Right cardiac atrium (tissue), 5 donors: Measurements from ENCODE around the gene TMEM182. TPM values are rescaled to one million over a fixed set of nuclear protein-coding genes. Genes with fewer than 3 reads are reported as not detected.
A peak's percentile ranks its signal among the peaks of the same experiment; 100 is the strongest.

Source experiments
- ATAC-seq, 2 donors: fragments of 200-7000 bp; cut with Tn5 transposase; one replicate each; pipeline versions ENCODE4 v1.8.0 to v1.9.1; 2020; ENCODE audit warnings: moderate library complexity in 2 of 2, mild to moderate bottlenecking in 1 of 2
- DNase-seq, 3 donors: peaks; one replicate each; pipeline ENCODE4 v3.0.0-alpha.2; 2020
- H3K27ac ChIP-seq: one replicate; pipeline ENCODE4 v1.5.1; 2013; ENCODE audit warnings: mild to moderate bottlenecking, low read length, control low read depth, moderate library complexity
- H3K27me3 ChIP-seq: one replicate; pipeline ENCODE4 v1.6.1; 2013; ENCODE audit not compliant: control insufficient read depth, insufficient read depth
- H3K4me1 ChIP-seq: one replicate; pipeline ENCODE4 v1.6.1; 2013; ENCODE audit warnings: low read length; ENCODE audit not compliant: control insufficient read depth, insufficient read depth
- H3K4me3 ChIP-seq: one replicate; pipeline ENCODE4 v1.5.1; 2013; ENCODE audit warnings: low read length, control low read depth
- H3K9me3 ChIP-seq: one replicate; pipeline ENCODE4 v1.6.1; 2013; ENCODE audit warnings: low read length; ENCODE audit not compliant: control insufficient read depth
- WGBS: extraction: QIAGEN DNeasy Blood & Tissue Kit; methylation state at CpG from one replicate; pipeline ENCODE4 v1.1.7; 2013; 5-methylcytosine and 5-hydroxymethylcytosine counted together
- intact Hi-C, 4 donors: fragments of 100-400 bp; cut with DNase I; formaldehyde crosslinking; loops; one replicate each; pipeline versions ENCODE4 v1.11.0 to v1.14.0; 2022 to 2023
- polyA plus RNA-seq: library from polyadenylated mRNA; stranded (reverse); fragments of 200-250 nt; gene quantifications from one replicate; pipeline ENCODE4 v1.2.3, GENCODE V29; 2013
- total RNA-seq, 4 donors: library from RNA; stranded (reverse); fragmentation: NEBNext Ultra II Directional; extraction: Animal tissue kit (Norgen Biotek cat#: 25700); gene quantifications; one replicate each; pipeline ENCODE4 v1.2.1, GENCODE V29; 2021
- donor health status: healthy with polysubstance abuse.
- donor health status: DM: no; HTN: yes; CAD: no.
- donor health status: DM: no; HTN: no; CAD: no.
- donor health status: DM: no; HTN: yes; CAD: no; lungs with severe emphysema.
- donor health status: DM: yes; HTN: yes; CAD: no.

TMEM182 gene
- total and polyA plus RNA-seq, 5 donors = 92.7 to 206 (median 163) TPM

DNA sequence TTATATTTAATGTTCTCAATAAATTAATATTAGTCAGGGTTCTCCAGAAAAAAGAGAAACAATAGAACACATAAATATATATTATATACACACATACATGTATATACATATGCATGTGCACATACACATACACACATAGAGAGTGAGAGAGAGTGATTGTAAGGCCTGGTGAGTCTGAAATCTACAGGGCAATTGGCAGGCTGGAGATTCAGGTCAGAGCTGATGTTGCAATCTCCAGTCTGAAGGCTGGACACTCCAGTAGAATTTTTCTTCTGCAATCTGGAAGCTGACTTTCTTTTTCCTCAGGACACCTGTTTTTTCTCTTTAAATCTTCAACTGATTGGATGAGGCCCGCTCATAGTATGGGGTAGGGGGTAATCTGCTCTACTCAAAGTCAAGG is 3.2 kb downstream of the TMEM182 start:
- Histone ChIP-seq H3K27me3 (no peaks in the 10 kb centered on the region), H3K27ac (no peak overlapping the region), H3K4me1 (peaks cover 2% of the 10 kb centered on the region), H3K9me3 (no peaks in the 10 kb centered on the region), H3K4me3 (no peak overlapping the region)
- ATAC-seq (no peak), DNase-seq (no peak)
- WGBS = 92% methylated on average over 1 of the region's 1 CpG
- intact Hi-C loops = no loop called here

- Histone ChIP-seq H3K27me3 (no peaks in the 10 kb centered on the region), H3K9me3 (no peaks in the 10 kb centered on the region), H3K4me1 (peaks cover 6% of the 10 kb centered on the region), H3K4me3 (no peak overlapping the region), H3K27ac (no peak overlapping the region)
- no peak for ATAC-seq
- no peak for DNase-seq
- intact Hi-C loops = no loop called here
- WGBS = 94% methylated on average over 3 of the region's 3 CpGs
These were observed 6.4 kb downstream of the TMEM182 start for GRCh38 chr2:102768253-102768652.

DNA sequence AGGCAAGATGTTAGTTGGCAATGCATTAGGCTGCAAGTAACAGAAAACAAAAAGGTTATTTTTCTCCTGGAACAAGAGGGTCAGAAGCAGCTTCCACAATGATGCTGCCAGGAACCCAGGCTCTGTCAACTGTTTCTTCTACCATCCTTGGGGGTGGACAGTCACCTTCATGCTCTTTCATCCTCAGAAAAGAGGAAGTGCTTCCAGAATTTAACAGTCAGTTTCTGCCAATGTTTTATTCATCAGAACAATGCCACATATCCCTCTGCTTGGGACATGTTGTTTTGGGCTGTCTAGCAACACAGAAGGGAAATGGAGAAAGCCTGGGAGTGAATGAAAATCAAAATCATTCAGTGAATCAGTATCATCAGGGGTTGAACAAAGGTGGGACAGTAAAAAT is 7.1 kb downstream of the TMEM182 start:
- ATAC-seq (no peak), DNase-seq (no peak)
- Histone ChIP-seq H3K9me3 (no peaks in the 10 kb centered on the region), H3K27ac (no peak overlapping the region), H3K27me3 (no peaks in the 10 kb centered on the region), H3K4me1 (peaks cover 6% of the 10 kb centered on the region), H3K4me3 (no peak overlapping the region)
- intact Hi-C loops = no loop called here

DNA sequence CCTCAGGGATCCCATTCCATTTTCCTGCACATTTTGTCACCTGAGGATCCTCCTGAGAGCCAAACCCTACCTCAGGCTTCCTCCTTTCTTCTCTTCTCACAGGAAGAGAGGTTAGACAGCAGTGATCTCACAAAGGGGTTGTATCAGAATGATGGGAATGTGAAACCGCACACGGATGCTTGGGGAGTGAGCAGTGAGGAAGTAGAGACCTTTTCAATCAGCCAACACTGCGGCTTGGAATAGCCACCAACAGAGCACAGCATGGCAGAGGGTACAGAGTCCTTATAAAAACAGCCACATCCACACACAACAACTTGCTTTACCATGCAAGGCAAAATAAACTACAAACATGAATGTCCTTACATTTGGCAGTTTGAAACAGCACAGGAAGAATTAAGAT is 8.7 kb downstream of the TMEM182 start:
- 53% methylated on average over 3 of the region's 3 CpGs for WGBS

GRCh38 chr2:102771114-102771513 is 9.3 kb downstream of the TMEM182 start:
- H3K27me3 ChIP-seq = no peaks in the 10 kb centered on the region
- no peak overlapping the region for H3K4me3 ChIP-seq
- H3K9me3 ChIP-seq = no peaks in the 10 kb centered on the region
- DNase-seq (no peak), ATAC-seq (peak in 1 of 2 donors; percentile 58)
- H3K27ac ChIP-seq = no peak overlapping the region
- intact Hi-C loops = no loop called here
- peaks cover 6% of the 10 kb centered on the region for H3K4me1 ChIP-seq
- 52% methylated on average over 3 of the region's 3 CpGs for WGBS

More for the DNA sequence above, 8.7 kb downstream of the TMEM182 start:
- Histone ChIP-seq H3K27ac (peak overlapping the region; percentile 50), H3K4me1 (peaks cover 6% of the 10 kb centered on the region), H3K4me3 (no peak overlapping the region), H3K9me3 (no peaks in the 10 kb centered on the region), H3K27me3 (no peaks in the 10 kb centered on the region)
- no peak for DNase-seq
- intact Hi-C loops = no loop called here
- ATAC-seq = peak; percentile 66

DNA sequence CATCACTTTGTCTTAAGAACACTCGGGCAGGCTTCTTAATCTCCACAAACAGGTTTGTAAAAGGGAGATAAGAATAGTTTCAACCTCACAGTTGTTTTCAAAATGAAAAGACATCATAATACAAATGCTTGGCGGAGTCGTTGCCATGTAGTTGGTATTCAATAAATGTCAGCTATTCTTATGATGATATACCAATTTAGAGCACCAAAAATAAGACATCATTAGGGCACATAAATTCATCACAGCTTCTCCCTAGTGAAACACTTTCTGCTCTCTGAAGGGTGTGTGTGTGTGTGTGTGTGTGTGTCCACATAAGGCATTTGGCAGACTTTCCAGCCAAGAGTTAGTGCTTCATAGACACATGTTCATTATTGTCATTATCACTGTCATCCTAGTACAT is 10.8 kb downstream of the TMEM182 start:
- Histone ChIP-seq H3K9me3 (no peaks in the 10 kb centered on the region), H3K4me1 (peaks cover 6% of the 10 kb centered on the region), H3K27me3 (no peaks in the 10 kb centered on the region), H3K27ac (peak overlapping the region; percentile 36), H3K4me3 (no peak overlapping the region)
- no peak for DNase-seq
- WGBS = 76% methylated on average over 3 of the region's 3 CpGs
- intact Hi-C loops = no loop called here
- peak; percentile 27 to 29 for ATAC-seq

DNA sequence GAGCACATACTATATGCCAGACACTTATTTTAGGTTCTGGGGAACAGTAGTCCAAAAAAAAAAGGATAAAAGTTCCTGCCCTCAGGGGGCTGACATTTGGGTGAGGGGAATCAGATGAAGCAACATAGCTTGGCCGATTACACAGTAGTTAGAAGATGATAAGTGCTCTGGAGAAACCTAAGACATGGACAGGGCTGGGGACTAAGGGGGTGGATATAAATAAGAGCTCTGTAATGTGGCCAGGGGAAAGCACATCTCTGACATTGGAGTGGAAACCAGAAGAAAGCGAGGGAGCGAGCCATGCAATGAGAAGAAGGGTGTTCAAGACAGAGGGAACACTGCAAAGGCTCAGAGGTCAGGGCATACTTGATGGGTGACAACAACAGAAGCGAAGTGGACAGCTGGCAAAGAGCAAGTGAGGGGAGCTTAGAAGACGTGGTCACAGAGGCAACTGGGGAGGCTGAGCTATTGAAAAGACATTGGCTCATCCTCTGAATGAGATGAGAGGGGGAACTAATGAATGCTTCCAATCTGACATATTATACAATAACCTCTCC is 11.4 kb downstream of the TMEM182 start:
- WGBS = 73% methylated on average over 5 of the region's 5 CpGs
- intact Hi-C loops = no loop called here
- H3K4me3 ChIP-seq = no peak overlapping the region
- H3K27ac ChIP-seq = peak overlapping the region; percentile 51
- no peaks in the 10 kb centered on the region for H3K9me3 ChIP-seq
- DNase-seq (no peak), ATAC-seq (peak; percentile 26 to 34)
- peaks cover 4% of the 10 kb centered on the region for H3K4me1 ChIP-seq
- no peaks in the 10 kb centered on the region for H3K27me3 ChIP-seq

- WGBS = 97% methylated on average over 1 of the region's 1 CpG
- Histone ChIP-seq H3K27me3 (no peaks in the 10 kb centered on the region), H3K4me3 (no peak overlapping the region), H3K4me1 (peaks cover 6% of the 10 kb centered on the region), H3K27ac (no peak overlapping the region), H3K9me3 (no peaks in the 10 kb centered on the region)
- intact Hi-C loops = no loop called here
- DNase-seq (no peak), ATAC-seq (no peak)
These were observed 16.4 kb downstream of the TMEM182 start for GRCh38 chr2:102778260-102778659.

GRCh38 chr2:102780467-102780866 is 18.6 kb downstream of the TMEM182 start:
- no peak overlapping the region for H3K27ac ChIP-seq
- WGBS = 100% methylated on average over 1 of the region's 1 CpG
- no peaks in the 10 kb centered on the region for H3K27me3 ChIP-seq
- no peaks in the 10 kb centered on the region for H3K9me3 ChIP-seq
- intact Hi-C loops = no loop called here
- H3K4me3 ChIP-seq = no peak overlapping the region
- H3K4me1 ChIP-seq = peaks cover 6% of the 10 kb centered on the region
- no peak for ATAC-seq
- no peak for DNase-seq

DNA sequence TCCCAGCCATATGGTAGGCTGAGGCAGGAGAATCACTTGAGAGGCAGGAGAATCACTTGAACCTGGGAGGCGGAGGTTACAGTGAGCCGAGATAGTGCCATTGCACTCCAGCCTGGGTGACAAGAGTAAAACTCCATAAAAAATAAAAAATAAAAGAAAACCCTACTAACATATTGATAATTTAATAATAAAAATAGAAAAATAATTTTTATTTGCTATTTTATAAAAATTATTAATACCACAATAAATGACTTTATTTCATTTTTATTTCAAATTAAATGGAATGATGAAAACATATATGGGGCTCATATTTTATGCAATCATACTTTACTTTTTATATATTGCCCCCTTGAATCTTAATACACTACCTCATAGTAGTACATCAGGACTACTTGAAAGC is 20.4 kb downstream of the TMEM182 start:
- no peak for DNase-seq
- no peak overlapping the region for H3K27ac ChIP-seq
- WGBS = 92% methylated on average over 2 of the region's 2 CpGs
- H3K9me3 ChIP-seq = no peaks in the 10 kb centered on the region
- peaks cover 6% of the 10 kb centered on the region for H3K4me1 ChIP-seq
- no peaks in the 10 kb centered on the region for H3K27me3 ChIP-seq
- no peak overlapping the region for H3K4me3 ChIP-seq
- intact Hi-C loops = no loop called here
- ATAC-seq = no peak

DNA sequence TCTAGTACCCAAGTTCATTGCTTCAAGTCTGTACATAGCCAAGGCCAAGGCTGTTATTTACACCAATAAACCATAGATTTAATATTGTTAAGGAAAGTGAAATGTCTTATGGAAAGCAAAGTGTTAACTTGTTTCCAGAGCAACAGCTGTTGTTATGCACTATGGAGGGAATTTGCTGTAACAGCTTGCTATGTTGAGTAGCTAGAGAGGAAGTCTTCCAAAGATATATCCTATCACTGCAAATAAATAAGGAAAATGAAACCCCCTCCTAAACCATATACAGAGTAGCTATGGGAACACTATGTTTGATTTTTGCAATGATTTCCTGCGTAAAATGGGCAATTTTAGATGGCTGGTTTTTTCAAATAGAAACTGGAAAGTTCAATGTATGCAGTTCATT is 21.1 kb downstream of the TMEM182 start:
- peaks cover 7% of the 10 kb centered on the region for H3K4me1 ChIP-seq
- H3K27me3 ChIP-seq = no peaks in the 10 kb centered on the region
- H3K27ac ChIP-seq = no peak overlapping the region
- intact Hi-C loops = no loop called here
- H3K9me3 ChIP-seq = no peaks in the 10 kb centered on the region
- ATAC-seq (peak; percentile 48 to 71), DNase-seq (no peak)
- 30% methylated on average over 1 of the region's 1 CpG for WGBS
- H3K4me3 ChIP-seq = no peak overlapping the region
